ENCODE results near the gene CSNK1G2.
"Not testable (repeated sequence)": the region's sequence is repeated elsewhere in the genome, so short reads cannot be mapped to it uniquely, and the experiment has no call there.

GRCh38 chr19:1988464-1988863 lies 47.5 kb downstream of the CSNK1G2 start:
- TF ChIP-seq TAF1, POLR2A (IDR thresholded peaks at IDR 0.05; ENCODE audit: low read depth, low read length): not testable (repeated sequence)

All from GM12891 (cell line).